H1 (cell line): ENCODE results near the gene SKAP1. TPM values are rescaled to one million over a fixed set of nuclear protein-coding genes. Genes with fewer than 3 reads are reported as not detected.

Source experiments
- HDAC6 ChIP-seq: IDR thresholded peaks from one replicate; pipeline ENCODE4 v1.7.1; 2012; ENCODE audit warnings: low read depth, mild to moderate bottlenecking, inconsistent platforms, low read length, moderate library complexity
- KDM4A ChIP-seq: IDR thresholded peaks from one replicate; pipeline ENCODE4 v1.7.1; 2012; ENCODE audit warnings: low read depth, mild to moderate bottlenecking, moderate library complexity, low read length, inconsistent platforms; ENCODE audit not compliant: severe bottlenecking
- SRF ChIP-seq: IDR thresholded peaks from 2 replicates; pipeline ENCODE4 v1.6.1; 2011; ENCODE audit warnings: mild to moderate bottlenecking, low read depth, low read length, moderate library complexity
- polyA plus RNA-seq, 7 experiments: library from polyadenylated mRNA; depleted of rRNA in 3 of 7; stranded (reverse) in 5 of 7; unstranded in 2 of 7; fragments of >200 nt in 5 of 7; fragments of 200-250 nt in 2 of 7; gene quantifications; 1 replicate in 5 of 7; 2 replicates in 1 of 7; 4 replicates in 1 of 7; pipeline versions ENCODE4 v1.2.1 to v1.2.3, GENCODE V29; 2011 to 2013; ENCODE audit warnings: missing spikeins in 2 of 7, mixed read lengths in 2 of 7
- total RNA-seq: library from RNA; stranded (reverse); fragmentation: NEBNext Ultra II Directional; extraction: Animal tissue kit (Norgen Biotek cat#: 25700); gene quantifications from 2 replicates; pipeline ENCODE4 v1.2.1, GENCODE V29; 2021

The SKAP1 gene
- total and polyA plus RNA-seq, 2 of the 8 experiments (the other 6 are each of a cell fraction or from before 2014, with no cell fraction given), result not detected

- no peak for TF ChIP-seq KDM4A
- no peak for TF ChIP-seq SRF
- no peak for TF ChIP-seq HDAC6
Observed at GRCh38 chr17:48269209-48269608, 160.8 kb downstream of the SKAP1 start (continued).
